GM23338 (cell line): Measurements from ENCODE around the gene MCTP1. TPM values are rescaled to one million over a fixed set of nuclear protein-coding genes. Genes with fewer than 3 reads are reported as not detected.

Experiments used
- ATAC-seq: fragments of 200-7000 bp; cut with Tn5 transposase; 3 replicates; pipeline ENCODE4 v1.9.1; 2020
- DNase-seq: peaks from one replicate; pipeline ENCODE4 v3.0.0-alpha.2; 2015; ENCODE audit warnings: low spot score
- H2AFZ ChIP-seq: fragments of 200-600 bp; sonication (generic); 2 replicates; pipeline ENCODE4 v1.8.0; 2016; ENCODE audit warnings: antibody characterized with exemption, mild to moderate bottlenecking, moderate library complexity
- H3F3A ChIP-seq: fragments of 200-600 bp; sonication (generic); replicated peaks from 2 replicates; pipeline ENCODE4 v1.8.0; 2017; ENCODE audit warnings: antibody characterized with exemption, mixed run types, low read depth
- H3K27ac ChIP-seq: fragments of 200-600 bp; sonication (generic); 2 replicates; pipeline ENCODE4 v1.6.1; 2016; ENCODE audit warnings: low read depth
- H3K27me3 ChIP-seq: fragments of 200-600 bp; sonication (generic); 2 replicates; pipeline ENCODE4 v1.8.0; 2016; ENCODE audit warnings: mild to moderate bottlenecking, mixed run types, moderate library complexity; ENCODE audit not compliant: insufficient read depth
- H3K36me3 ChIP-seq: fragments of 200-600 bp; sonication (generic); 2 replicates; pipeline ENCODE4 v1.8.0; 2016; ENCODE audit warnings: mild to moderate bottlenecking; ENCODE audit not compliant: insufficient read depth
- H3K4me1 ChIP-seq: fragments of 200-600 bp; sonication (generic); 2 replicates; pipeline ENCODE4 v1.8.0; 2016; ENCODE audit warnings: mild to moderate bottlenecking, moderate library complexity; ENCODE audit not compliant: insufficient read depth
- H3K4me2 ChIP-seq: fragments of 200-600 bp; sonication (generic); 2 replicates; pipeline ENCODE4 v1.7.1; 2017; ENCODE audit warnings: mixed run types
- H3K4me3 ChIP-seq: fragments of 200-600 bp; sonication (generic); 2 replicates; pipeline ENCODE4 v1.6.1; 2016; ENCODE audit warnings: mixed run types
- H3K79me2 ChIP-seq: fragments of 200-600 bp; sonication (generic); replicated peaks from 2 replicates; pipeline ENCODE4 v1.8.0; 2017; ENCODE audit warnings: mild to moderate bottlenecking; ENCODE audit not compliant: insufficient read depth
- H3K9me2 ChIP-seq: fragments of 200-600 bp; sonication (generic); 2 replicates; pipeline ENCODE4 v1.8.0; 2017; ENCODE audit not compliant: insufficient read depth
- H4K20me1 ChIP-seq: fragments of 200-600 bp; sonication (generic); replicated peaks from 2 replicates; pipeline ENCODE4 v1.8.0; 2017; ENCODE audit warnings: mild to moderate bottlenecking; ENCODE audit not compliant: insufficient read depth
- H3K27ac Mint-ChIP-seq: 2 replicates; pipeline ENCODE4 v1.8.0; 2020; ENCODE audit warnings: inconsistent platforms, mild to moderate bottlenecking, moderate library complexity, mixed read lengths
- H3K27me3 Mint-ChIP-seq: 3 replicates; pipeline ENCODE4 v1.8.0; 2022; ENCODE audit warnings: low read depth, mild to moderate bottlenecking, moderate library complexity, mixed read lengths, inconsistent platforms; ENCODE audit not compliant: insufficient read depth, poor library complexity
- H3K36me3 Mint-ChIP-seq: 3 replicates; pipeline ENCODE4 v1.8.0; 2021; ENCODE audit warnings: low read depth, mild to moderate bottlenecking, inconsistent platforms, moderate library complexity, mixed read lengths
- H3K4me1 Mint-ChIP-seq: 3 replicates; pipeline ENCODE4 v1.8.0; 2020; ENCODE audit warnings: mild to moderate bottlenecking, inconsistent platforms, mixed read lengths
- H3K4me3 Mint-ChIP-seq: 3 replicates; pipeline ENCODE4 v1.8.0; 2021; ENCODE audit warnings: moderate library complexity, mild to moderate bottlenecking, inconsistent platforms, mixed read lengths
- H3K9me3 Mint-ChIP-seq: 3 replicates; pipeline ENCODE4 v1.8.0; 2020; ENCODE audit warnings: moderate library complexity, mild to moderate bottlenecking, inconsistent platforms, mixed read lengths
- CREB1 ChIP-seq: fragments of 250-450 bp; sonication (Bioruptor Pico); IDR thresholded peaks from 2 replicates; pipeline ENCODE4 v1.5.0; 2020; ENCODE audit warnings: low read depth, mild to moderate bottlenecking, moderate library complexity
- CTCF ChIP-seq, 2 experiments: fragments of 200-600 bp in 1 of 2; sonication (generic) in 1 of 2; conservative IDR thresholded peaks; 2 replicates each; pipeline versions ENCODE4 v1.5.1 to v1.6.1; 2016 to 2017; ENCODE audit warnings: antibody characterized with exemption in 2 of 2, low read depth in 2 of 2, mild to moderate bottlenecking in 2 of 2, moderate library complexity in 1 of 2
- ETS1 ChIP-seq: IDR thresholded peaks from 2 replicates; pipeline ENCODE4 v1.6.1; 2016; ENCODE audit warnings: antibody characterized with exemption
- EZH2 ChIP-seq: fragments of 200-600 bp; sonication (generic); IDR thresholded peaks from one replicate; pipeline ENCODE4 v1.8.0; 2017; ENCODE audit warnings: antibody characterized with exemption, mild to moderate bottlenecking, low read depth; ENCODE audit not compliant: unreplicated experiment
- EZH2phosphoT487 ChIP-seq: fragments of 200-600 bp; sonication (generic); IDR thresholded peaks from one replicate; pipeline ENCODE4 v1.8.1; 2018; ENCODE audit warnings: antibody characterized with exemption; ENCODE audit not compliant: unreplicated experiment
- JUNB ChIP-seq: IDR thresholded peaks from one replicate; pipeline ENCODE4 v1.6.1; 2016; ENCODE audit warnings: antibody characterized with exemption; ENCODE audit not compliant: unreplicated experiment
- NANOG ChIP-seq: IDR thresholded peaks from 2 replicates; pipeline ENCODE4 v1.6.1; 2016; ENCODE audit warnings: antibody characterized with exemption, borderline replicate concordance
- POLR2AphosphoS5 ChIP-seq: IDR thresholded peaks from 2 replicates; pipeline ENCODE4 v1.6.1; 2016; ENCODE audit warnings: antibody characterized with exemption, low read depth
- REST ChIP-seq: IDR thresholded peaks from one replicate; pipeline ENCODE4 v1.6.1; 2018; ENCODE audit warnings: antibody characterized with exemption; ENCODE audit not compliant: unreplicated experiment
- STAT1 ChIP-seq: IDR thresholded peaks from one replicate; pipeline ENCODE4 v1.6.1; 2016; ENCODE audit warnings: antibody characterized with exemption; ENCODE audit not compliant: unreplicated experiment
- ZNF114 ChIP-seq: fragments of 250-450 bp; sonication (Bioruptor Pico); IDR thresholded peaks from 2 replicates; pipeline ENCODE4 v1.5.0; 2020; ENCODE audit warnings: mild to moderate bottlenecking, moderate library complexity
- ZNF331 ChIP-seq: fragments of 250-450 bp; sonication (Bioruptor Pico); IDR thresholded peaks from 2 replicates; pipeline ENCODE4 v1.5.0; 2020; ENCODE audit warnings: low read depth, mild to moderate bottlenecking, moderate library complexity
- ZNF462 ChIP-seq: fragments of 250-450 bp; sonication (Bioruptor Pico); IDR thresholded peaks from 2 replicates; pipeline ENCODE4 v1.5.0; 2020; ENCODE audit warnings: mild to moderate bottlenecking, moderate library complexity
- polyA plus RNA-seq: library from polyadenylated mRNA; unstranded; fragments of >200 nt; fragmentation: Nextera tagmentation; extraction: Ambion mirVana; gene quantifications from 2 replicates; pipeline ENCODE4 v1.2.1, GENCODE V29; 2016
- total RNA-seq: library from RNA; depleted of rRNA; stranded (reverse); fragments of >200 nt; shearing (Covaris generic); gene quantifications from 2 replicates; pipeline ENCODE4 v1.2.3, GENCODE V29; 2014

Gene MCTP1
- total and polyA plus RNA-seq, 2 experiments from 2014 or later = 3.7 to 4.2 TPM

GRCh38 chr5:95332158-95332557 is 47.3 kb upstream of the MCTP1 start:
- Mint-ChIP-seq H3K9me3 (no peaks in the 10 kb centered on the region; the same call in 1 of the 3 replicates), H3K4me1 (peaks cover 4% of the 10 kb centered on the region; the same call in 2 of the 3 replicates), H3K27me3 (peaks cover 2% of the 10 kb centered on the region), H3K27ac (no peak overlapping the region), H3K4me3 (no peak overlapping the region), H3K36me3 (no peaks in the 10 kb centered on the region; the same call in 2 of the 3 replicates)
- Histone ChIP-seq H3K4me2 (no peak overlapping the region), H3K4me3 (no peak overlapping the region), H3K36me3 (no peaks in the 10 kb centered on the region; the same call in 1 of the 2 replicates), H3K79me2 (no peaks in the 10 kb centered on the region), H3K4me1 (no peaks in the 10 kb centered on the region), H2AFZ (no peak overlapping the region), H4K20me1 (no peaks in the 10 kb centered on the region), H3F3A (no peaks in the 10 kb centered on the region), H3K27ac (no peak overlapping the region), H3K27me3 (no peaks in the 10 kb centered on the region), H3K9me2 (peaks cover 20% of the 10 kb centered on the region; the same call in 1 of the 2 replicates)
- TF ChIP-seq ZNF331 (CRISPR knock-in tag) (no peak), EZH2phosphoT487 (no peak), POLR2AphosphoS5 (no peak), JUNB (no peak), ETS1 (no peak), CTCF (conservative IDR thresholded peaks at IDR 0.05; ENCODE audit: low read depth in 2 of 2) (no peak), ZNF462 (no peak), ZNF114 (no peak), STAT1 (no peak), NANOG (no peak), EZH2 (no peak), REST (no peak), CREB1 (CRISPR knock-in tag) (no peak)
- DNase-seq = no peak
- ATAC-seq = no peak
